HG02588 (cell line): ENCODE data around the gene FOXP1.

Source experiments
- ATAC-seq: cut with Tn5 transposase; IDR thresholded peaks from one replicate; pipeline ENCODE4 v1.9.1; 2021; ENCODE audit warnings: mild to moderate bottlenecking, moderate library complexity; ENCODE audit not compliant: unreplicated experiment

Gene FOXP1

DNA sequence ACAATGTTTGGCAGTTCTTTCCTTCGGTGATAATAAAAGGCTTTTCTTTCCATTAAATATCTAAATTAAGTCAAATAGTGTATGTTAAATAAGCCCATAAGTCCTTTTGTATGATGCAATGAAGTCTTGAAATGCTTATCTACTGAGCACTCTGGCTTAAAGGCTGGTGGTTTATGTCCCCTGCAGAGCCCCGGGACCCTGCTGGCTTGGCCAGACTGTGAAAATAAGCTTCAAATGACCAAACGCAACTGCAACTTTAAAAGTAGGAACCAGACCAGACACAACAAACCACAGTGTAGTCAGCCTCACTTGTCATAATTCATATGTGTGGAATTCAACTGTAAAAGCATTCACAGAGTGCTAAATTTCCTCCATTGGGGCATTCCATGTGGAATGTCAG, 72.5 kb downstream of the FOXP1 start:
- ATAC-seq, result no peak

DNA sequence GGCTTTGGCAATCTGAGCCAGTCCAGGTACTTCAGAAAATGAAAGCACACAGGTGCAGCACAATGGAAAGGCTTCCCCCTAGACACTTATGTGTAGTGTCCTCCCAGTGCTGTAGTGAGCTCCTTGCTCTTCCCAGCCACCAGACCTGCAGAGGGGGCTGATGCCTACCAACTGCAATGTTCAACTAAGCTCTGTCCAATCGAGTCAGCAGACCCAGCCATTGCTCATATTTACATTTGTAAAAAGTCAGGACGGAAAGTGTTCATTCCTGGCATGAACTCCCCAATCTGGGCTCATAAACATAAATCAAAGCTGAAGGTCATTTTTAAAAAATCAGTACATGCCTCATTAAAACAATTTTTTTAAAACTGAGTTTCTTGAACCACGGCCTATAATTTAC, 73.0 kb downstream of the FOXP1 start:
- ATAC-seq, result no peak

DNA sequence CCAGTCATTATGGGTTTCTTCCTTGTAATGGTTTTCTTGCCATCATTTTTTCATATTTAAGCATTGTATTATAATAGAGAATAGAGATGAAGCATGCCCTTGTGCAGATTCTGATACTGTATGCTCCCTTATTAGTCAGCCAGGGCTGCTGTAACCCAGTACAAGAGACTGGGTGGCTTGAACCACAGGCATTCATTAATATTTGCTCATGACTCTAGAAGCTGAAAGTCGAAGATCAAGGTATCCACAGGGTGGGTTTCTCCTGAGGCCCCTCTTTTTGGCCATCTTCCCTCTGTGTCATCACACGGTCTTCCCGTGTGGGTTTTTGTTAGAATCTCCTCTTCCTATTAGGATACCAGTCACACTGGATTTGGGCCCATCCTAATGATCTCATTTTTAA, 74.5 kb downstream of the FOXP1 start:
- no peak for ATAC-seq

DNA sequence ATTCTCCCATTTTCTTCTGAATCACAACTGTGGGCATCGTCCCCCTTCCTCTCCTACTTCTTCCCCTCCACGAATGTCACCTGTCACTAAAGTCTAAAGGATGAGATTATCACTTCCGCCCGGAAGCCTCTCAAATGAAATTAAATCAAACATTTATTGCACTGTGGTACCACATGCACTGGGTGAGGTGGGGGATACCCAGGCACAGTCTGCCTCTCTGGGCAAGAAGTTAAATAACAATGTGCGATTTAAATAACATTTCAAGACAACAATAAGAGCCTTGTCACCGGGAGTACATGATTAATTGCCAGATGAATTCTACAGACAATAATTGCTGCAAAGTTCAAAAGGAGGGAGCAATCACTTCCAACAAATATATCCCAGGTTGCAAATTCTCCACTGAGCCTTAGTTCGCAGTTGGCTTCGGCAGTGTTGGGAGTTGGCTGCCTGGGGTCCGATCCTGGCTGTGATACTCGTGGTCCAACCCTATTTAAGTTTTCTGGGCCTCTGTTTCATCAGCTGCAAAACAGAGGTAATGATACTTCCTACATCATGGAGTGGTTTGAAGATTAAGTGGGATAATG, 77.7 kb downstream of the FOXP1 start:
- no peak for ATAC-seq

DNA sequence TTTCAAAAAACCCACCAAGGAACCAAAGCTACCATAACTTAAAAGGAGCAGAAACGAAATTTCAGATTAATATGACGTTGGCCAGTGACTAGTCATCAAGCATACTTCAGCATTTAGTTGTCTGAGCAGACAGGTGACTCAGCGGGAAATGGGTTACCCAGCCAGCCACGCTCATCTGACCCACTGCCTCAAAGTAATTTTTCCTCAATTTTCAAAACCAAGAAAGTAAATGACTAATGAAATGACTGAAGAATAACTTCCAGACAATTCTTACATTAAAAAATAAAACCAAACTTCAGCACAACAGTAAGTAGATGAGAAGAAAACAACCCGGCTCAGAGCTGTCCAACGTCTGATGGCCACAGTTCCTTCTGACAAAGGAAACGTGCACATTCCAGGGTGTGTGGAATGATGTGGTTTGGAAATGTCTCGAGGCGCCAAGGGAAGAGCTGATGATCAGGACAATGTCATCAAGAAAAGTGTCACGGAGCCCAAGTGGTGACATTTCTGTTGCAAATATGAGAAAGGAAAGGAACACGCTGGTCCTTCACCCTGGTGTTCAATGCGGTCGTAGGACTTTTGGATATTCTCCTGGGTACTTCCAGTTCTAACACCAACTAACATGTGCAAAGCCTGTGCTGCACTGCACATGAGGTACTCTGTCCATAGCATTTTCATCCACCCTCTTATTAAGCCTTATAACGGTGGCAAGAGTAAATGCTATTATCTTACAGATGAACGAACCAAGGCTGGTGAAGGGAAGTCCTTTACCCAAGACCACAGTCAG, 79.1 kb downstream of the FOXP1 start:
- no peak for ATAC-seq

DNA sequence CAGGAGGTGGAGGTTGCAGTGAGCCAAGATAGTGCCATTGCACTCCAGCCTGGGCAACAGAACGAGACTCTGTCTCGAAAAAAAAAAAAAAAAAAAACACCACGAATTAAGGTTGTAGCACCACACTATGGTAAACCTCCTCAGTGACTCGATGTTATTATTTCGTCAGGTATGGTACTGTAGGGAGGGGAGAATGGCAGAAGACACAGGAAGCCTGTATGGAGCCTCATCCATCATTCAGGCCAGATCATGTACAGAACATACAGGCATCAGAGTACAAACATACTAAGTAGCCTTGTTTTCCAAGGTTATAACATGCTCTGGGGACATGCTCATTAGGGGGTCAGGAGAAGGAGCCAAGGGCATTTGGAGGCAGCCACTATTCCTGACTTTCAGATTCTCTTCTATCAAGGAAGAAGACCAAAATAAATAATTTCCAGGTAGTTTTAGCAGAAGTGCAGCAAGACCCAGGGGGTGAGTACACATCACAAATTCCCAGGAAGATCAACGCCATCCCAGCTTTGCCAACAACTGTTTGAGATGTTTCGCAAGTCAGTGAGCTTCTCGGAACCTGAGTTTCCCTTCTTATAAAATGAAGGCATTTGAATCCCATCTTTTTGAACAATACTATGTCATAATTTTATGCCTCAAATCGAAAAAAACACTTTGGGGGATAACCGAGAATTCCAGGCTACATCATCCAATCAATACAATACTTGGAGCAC, 79.8 kb downstream of the FOXP1 start:
- no peak for ATAC-seq

DNA sequence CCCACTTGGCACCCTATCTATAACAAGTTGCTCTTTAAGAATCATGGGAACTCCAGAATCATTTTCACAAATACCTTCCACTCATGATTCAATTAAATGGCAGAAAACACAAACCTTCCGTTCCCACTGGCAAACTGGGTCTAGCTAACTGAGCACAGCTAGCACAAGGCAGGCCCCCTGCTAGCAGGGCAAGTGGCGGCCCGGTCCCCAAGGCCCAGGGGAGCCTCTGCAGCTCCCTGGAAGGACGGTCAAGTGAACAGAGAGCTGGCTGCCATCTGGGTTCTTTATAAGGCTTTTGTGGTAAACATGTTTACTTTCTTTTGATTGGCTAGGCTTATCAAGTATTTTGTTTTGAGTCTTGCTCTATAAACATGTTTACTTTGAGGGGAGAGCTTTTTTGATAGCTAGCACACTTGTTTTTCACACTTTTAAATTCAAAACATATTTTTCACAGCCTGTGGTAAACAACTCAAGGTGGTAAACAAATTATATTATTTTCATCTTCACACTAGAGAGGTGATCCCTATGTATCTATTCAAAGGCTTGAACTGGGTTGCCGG, 81.4 kb downstream of the FOXP1 start:
- ATAC-seq, result no peak

DNA sequence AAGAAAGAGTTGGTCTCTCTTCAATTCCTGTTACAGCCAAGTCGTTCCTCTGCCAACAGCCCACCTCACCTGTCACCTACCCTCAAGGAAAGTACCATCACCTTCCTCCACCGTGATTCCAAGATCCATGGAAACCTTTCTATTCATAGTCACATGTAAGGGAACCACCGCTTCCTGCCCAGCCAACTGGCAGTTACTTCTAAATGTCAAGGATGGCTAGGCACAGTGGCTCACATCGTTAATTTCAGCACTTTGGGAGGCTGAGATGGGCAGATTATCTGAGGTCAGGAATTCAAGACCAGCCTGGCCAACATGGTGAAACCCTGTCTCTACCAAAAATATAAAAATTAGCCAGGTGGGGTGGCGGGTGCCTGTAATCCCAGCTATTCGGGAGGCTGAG, 82.8 kb downstream of the FOXP1 start:
- ATAC-seq, result no peak

DNA sequence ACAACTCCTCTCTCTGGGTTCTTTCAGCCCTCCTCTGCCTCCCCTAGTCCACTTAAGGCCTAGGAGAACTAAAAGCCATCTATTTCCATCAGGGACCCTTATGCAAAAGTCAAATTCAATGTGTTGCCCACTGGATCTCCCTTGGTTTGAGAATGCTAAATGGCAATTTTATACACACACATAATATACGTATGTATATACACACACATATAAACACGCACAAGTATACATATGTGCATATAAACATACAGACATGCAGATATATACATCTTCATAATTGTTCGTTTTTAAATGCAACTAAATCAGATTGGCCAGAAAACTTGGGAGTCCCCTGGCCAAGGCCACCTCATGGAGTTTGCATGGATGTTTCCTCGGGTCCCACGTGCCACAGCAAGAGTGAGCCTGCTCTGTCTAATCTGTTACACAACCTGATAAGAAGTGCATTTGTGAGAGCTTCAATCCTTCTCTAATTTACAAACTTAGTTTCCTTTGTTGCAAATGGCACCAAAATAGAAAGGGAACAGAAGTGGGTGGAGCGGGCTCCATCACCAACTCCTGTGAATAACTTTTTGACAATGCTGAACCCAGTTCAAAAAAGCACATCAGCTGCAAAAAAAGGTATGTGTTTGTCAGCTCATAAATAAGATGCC, 84.2 kb downstream of the FOXP1 start:
- ATAC-seq, result no peak

DNA sequence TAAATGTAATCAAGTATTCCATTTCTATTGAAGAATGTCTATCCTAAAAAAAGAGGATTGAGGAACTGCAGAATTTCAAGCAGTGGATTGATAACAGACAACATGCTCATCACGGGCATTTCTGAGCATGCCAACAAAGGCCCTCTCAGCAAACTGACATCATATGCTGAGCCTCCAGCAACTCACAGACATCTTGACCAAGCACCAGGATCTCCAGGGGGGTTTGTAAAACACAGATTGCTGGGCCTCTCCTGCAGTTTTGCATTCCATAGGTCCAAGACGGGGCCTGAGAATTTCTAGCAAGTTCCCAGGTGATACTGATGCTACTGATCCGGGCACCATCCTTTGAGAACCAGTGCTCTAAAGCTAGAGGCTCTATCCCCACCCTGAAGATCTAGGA, 85.0 kb downstream of the FOXP1 start:
- no peak for ATAC-seq

DNA sequence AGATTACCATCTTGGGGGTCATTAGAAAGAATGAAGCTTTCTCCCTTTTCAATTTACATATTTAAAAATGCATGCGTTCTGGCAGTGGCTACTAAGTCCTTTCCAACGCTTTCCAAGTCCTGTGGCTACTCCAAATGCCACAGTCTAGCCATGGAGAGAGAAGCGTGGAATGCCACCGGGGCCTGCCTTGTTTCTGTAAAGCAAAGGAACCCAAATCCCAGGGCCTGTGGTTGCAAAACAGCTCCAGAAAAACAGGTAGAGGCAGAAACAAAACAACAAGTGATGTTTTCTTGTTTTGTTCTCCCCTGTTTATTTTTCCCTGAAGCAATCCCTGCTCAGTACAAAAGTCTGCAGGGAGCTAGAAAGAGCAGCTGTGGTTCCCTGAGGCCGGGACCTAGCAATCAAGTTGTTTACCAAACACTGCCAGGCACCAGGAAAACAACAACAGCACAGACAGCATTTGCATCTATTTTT, 85.5 kb downstream of the FOXP1 start:
- no peak for ATAC-seq

DNA sequence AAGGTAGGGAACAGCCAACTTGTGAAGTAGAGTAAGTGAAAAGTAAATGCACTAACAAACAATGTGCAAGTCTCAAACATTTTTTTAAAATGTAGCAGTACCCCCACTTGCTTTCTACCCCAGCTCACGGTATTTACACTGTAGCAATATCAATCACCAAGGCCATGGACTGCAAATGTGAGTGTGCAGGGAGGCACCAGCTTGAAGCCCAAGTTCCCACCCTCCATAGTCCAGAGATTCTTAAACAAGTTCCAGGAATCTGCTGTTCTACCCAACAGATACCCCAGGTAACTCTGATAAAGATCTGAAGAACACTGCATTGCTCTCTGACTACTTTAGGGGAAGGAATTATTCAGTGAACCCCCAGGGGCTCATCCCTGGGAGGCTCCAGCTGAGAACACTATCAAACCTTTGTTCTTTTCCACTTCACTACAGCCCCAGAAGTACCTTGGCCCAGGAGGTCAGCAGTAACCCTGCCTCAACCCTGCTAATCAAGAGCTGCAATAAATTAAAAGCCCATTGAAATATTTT, 86.1 kb downstream of the FOXP1 start:
- no peak for ATAC-seq

DNA sequence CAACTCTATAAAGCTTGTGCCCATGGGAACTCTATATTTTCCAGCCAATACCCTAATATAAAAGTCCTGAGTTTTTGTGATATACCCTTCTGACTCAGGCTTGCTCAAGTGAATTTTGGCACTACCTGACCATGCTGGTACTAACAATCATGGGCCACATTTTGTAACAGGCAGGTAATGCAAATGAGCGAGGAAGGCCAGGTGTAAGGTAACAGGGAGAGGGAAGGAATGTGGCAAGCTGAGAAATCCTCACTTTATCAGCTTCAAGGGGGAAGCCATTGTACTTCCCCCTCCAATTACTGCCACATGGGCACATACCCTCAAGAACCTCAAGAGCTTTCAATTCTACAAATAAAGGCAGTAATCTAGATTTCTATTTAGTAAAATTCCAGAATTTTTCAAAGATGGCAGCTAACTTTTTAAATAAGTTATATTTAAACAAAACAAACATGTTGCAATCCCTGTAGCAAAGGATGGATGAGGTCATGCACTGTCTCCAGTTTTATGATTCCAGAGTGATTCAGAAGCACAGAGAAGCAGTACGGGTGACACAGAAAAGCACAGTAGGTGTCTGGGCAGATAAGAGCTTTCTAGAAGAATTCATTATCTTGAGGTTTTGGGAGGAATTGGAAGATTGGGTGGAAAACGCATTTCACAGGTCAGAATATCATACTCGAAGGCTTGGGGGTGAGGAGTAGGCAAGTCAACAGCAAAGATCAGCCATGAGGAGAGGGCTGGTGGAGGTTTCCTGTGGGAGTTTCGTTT, 87.6 kb downstream of the FOXP1 start:
- ATAC-seq, result no peak

DNA sequence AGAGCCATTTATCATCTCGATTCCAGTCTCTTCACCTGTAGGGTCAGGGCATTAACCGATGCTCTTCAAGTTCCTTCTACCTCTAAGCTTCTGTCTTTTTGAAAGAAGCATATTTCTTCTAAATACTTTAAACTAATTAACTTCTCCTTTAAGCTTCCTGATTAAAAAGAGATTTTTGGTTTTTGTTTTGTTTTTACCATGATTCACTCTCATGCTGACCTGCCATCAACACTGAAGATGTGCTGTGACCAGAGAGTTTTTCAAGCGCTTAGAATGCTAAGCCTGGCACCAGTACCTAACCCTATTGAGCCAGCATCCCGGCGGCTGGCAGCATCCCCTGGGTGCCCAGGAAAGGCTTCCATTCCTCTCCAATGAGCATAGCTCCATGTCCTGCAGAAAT, 89.3 kb downstream of the FOXP1 start:
- no peak for ATAC-seq

DNA sequence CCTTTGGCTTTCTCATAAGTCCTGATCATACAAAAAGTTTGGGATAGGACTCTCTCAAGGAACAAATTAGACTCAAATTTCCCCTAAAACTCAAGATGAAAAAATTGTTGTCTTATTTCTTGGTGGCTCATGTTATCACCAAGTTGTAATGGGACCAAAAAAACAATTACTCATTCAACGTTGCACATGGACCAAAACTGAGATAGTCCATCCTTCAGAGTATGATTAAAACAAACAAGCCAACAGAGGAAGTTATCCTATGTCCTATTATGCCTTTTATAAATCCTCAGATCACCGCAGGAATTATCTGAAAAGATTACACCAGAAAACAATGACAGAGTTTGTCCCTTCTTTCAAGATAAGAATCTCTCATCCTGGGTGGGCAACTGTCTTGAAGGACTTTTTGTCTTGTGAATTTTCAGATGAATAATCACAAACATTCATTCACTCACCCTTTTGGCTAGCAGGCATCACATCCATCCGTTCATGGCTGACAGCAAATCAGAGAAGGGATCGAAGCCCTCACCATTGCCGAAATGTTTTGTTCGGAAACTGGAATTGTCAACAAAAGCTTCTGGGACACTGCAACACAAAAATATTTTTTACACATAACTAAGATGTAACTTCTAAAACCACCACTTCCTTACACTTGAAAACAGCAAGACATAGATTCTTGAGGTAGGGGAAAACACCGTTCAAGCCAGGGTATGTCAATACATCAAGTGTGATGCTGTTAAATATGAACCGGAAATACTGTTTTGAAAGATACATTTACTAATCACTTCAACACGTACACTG, 90.4 kb downstream of the FOXP1 start:
- ATAC-seq, result no peak

DNA sequence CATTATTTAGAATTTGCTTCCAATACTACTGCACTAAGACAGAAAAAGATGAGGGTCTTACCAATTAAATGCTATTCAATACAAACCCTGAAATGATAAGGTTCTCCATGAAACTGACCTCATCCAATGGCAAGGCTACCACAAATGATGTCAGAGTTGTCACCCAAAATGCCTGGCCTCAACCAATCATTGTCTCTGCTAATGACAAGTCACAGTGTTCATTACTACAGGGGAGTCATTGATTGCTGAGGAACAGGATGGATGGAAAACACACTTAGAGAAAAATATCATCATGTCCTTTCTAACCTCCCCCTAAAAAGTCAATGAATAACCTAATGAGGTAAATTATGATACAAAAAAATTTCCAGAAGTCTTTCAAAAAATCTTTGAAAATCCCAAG, 91.0 kb downstream of the FOXP1 start:
- ATAC-seq, result no peak

DNA sequence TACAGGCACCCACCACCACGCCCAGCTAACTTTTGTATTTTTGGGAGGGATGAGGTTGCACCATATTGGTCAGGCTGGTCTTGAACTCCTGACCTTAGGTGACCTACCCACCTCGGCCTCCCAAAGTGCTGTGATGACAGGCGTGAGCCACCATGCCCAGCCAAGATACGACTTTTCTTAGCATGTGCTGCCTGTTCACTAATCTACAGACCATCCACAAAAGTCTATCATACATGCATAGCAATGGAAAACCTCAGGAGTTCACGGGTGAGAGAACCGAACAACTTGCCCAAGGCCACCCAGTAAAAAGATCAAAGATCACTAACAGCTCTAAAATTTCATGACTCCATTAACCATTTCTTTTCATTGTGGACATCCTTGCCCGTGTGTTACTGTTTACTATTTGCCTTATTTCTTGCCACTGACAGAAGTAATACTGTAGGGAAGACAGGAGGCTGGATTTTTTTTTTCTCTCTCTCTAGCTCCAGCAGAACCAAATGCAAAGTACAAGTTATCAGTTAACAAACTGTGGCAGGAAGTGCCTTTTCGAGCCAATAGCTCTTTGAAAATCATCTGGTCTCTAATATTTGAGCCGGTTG, 92.3 kb downstream of the FOXP1 start:
- no peak for ATAC-seq

DNA sequence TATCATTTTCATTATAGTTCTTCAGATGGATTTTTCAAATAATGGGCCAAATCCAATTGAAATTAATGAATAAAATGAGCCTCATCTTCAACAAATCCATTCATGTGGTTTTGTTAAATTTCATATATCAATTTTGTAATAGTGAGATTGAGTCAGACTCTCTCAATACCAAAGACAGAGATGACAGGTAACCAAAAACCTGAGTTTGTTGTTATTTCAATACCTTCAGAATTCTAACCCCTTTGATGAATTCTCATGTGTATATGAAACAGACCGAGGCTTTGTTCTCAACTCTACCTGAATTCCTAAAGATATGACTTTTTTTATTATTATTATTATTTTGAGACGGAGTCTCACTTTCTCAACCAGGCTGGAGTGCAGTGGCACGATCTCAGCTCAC, 92.8 kb downstream of the FOXP1 start:
- no peak for ATAC-seq

DNA sequence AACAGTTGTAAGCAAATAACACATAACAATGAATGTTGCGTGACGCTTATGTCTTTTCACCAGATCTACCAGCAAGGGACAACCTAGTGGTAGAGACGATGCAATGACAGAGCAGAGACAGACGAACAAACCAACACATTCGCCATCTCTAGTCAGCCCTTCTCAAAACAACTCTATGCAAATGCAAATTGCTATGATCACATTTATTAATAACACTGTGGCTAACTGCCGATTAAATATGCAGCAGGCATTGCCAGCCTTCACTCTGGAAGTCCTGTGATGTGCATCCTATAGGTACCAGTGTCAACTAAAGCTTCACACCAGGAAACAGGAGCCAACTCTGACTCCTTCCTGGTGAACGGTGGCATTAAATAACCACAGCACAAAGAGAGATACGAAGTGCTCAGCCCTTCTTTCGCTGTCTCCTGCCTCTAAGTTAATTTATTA, 94.2 kb downstream of the FOXP1 start:
- ATAC-seq, result no peak
